ENCODE results near the gene GP5. TPM values are rescaled to one million over a fixed set of nuclear protein-coding genes. Genes with fewer than 3 reads are reported as not detected.

GP5 gene
- total and polyA plus RNA-seq, 2 of the 13 experiments (the other 11 are each of a cell fraction or from before 2014, with no cell fraction given): not detected

GRCh38 chr3:194396859-194397756, 2.0 kb downstream of the GP5 start (continued):
- no peak for TF ChIP-seq ZNF678 (CRISPR knock-in tag; IDR thresholded peaks at IDR 0.05)
- no peak for TF ChIP-seq ZC3H13 (CRISPR knock-in tag; IDR thresholded peaks at IDR 0.05)
- no peak for TF ChIP-seq TP53 (CRISPR knock-in tag; conservative IDR thresholded peaks at IDR 0.05)
- TF ChIP-seq ZHX1 (CRISPR knock-in tag; IDR thresholded peaks at IDR 0.05; ENCODE audit: low read depth): peak; percentile 72; the same call in 1 of the 2 replicates
- TF ChIP-seq SATB2 (CRISPR knock-in tag; IDR thresholded peaks at IDR 0.05): no peak
- peak; percentile 20; the same call in 1 of the 2 replicates for TF ChIP-seq RXRA (CRISPR knock-in tag; IDR thresholded peaks at IDR 0.05)
- TF ChIP-seq ZNF776 (CRISPR knock-in tag; IDR thresholded peaks at IDR 0.05): peak; percentile 54; the same call in 1 of the 2 replicates
- peak; percentile 49; the same call in 1 of the 2 replicates for TF ChIP-seq KDM5B (CRISPR knock-in tag; IDR thresholded peaks at IDR 0.05; ENCODE audit: borderline replicate concordance)
- no peak for TF ChIP-seq PATZ1 (CRISPR knock-in tag; IDR thresholded peaks at IDR 0.05)
- no peak for TF ChIP-seq FOXO4 (CRISPR knock-in tag; conservative IDR thresholded peaks at IDR 0.05)
- TF ChIP-seq, protein P1, sequence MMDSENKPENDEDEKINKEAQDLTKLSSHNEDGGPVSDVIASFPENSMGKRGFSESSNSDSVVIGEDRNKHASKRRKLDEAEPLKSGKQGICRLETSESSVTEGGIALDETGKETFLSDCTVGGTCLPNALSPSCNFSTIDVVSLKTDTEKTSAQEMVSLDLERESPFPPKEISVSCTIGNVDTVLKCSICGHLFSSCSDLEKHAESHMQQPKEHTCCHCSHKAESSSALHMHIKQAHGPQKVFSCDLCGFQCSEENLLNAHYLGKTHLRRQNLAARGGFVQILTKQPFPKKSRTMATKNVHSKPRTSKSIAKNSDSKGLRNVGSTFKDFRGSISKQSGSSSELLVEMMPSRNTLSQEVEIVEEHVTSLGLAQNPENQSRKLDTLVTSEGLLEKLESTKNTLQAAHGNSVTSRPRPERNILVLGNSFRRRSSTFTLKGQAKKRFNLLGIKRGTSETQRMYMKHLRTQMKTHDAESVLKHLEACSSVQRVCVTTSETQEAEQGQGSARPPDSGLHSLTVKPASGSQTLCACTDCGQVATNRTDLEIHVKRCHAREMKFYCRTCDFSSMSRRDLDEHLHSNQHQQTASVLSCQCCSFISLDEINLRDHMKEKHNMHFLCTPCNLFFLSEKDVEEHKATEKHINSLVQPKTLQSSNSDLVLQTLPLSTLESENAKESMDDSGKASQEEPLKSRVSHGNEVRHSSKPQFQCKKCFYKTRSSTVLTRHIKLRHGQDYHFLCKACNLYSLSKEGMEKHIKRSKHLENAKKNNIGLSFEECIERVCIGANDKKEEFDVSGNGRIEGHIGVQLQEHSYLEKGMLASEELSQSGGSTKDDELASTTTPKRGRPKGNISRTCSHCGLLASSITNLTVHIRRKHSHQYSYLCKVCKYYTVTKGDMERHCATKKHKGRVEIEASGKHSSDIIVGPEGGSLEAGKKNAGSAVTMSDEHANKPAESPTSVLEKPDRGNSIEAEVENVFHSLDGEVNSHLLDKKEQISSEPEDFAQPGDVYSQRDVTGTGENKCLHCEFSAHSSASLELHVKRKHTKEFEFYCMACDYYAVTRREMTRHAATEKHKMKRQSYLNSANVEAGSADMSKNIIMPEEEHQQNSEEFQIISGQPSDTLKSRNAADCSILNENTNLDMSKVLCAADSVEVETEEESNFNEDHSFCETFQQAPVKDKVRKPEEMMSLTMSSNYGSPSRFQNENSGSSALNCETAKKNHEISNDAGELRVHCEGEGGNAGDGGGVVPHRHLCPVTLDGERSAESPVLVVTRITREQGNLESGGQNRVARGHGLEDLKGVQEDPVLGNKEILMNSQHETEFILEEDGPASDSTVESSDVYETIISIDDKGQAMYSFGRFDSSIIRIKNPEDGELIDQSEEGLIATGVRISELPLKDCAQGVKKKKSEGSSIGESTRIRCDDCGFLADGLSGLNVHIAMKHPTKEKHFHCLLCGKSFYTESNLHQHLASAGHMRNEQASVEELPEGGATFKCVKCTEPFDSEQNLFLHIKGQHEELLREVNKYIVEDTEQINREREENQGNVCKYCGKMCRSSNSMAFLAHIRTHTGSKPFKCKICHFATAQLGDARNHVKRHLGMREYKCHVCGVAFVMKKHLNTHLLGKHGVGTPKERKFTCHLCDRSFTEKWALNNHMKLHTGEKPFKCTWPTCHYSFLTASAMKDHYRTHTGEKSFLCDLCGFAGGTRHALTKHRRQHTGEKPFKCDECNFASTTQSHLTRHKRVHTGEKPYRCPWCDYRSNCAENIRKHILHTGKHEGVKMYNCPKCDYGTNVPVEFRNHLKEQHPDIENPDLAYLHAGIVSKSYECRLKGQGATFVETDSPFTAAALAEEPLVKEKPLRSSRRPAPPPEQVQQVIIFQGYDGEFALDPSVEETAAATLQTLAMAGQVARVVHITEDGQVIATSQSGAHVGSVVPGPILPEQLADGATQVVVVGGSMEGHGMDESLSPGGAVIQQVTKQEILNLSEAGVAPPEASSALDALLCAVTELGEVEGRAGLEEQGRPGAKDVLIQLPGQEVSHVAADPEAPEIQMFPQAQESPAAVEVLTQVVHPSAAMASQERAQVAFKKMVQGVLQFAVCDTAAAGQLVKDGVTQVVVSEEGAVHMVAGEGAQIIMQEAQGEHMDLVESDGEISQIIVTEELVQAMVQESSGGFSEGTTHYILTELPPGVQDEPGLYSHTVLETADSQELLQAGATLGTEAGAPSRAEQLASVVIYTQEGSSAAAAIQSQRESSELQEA (CRISPR knock-in tag; IDR thresholded peaks at IDR 0.05; ENCODE audit: not compliant biosample characterization): no peak
- no peak for TF ChIP-seq NBN (conservative IDR thresholded peaks at IDR 0.05)
- TF ChIP-seq BORCS8-MEF2B (CRISPR knock-in tag; IDR thresholded peaks at IDR 0.05): no peak
- TF ChIP-seq ZNF891 (CRISPR knock-in tag; IDR thresholded peaks at IDR 0.05): no peak
